LNCAP (cell line): ENCODE measurements around the gene GMPR2.
A peak's percentile ranks its signal among the peaks of the same experiment; 100 is the strongest.

ENCODE experiments used
- CTCF ChIP-seq: fragments of 450-650 bp; IDR thresholded peaks from 2 replicates; pipeline ENCODE4 v1.5.1; 2017; ENCODE audit warnings: mild to moderate bottlenecking

Gene GMPR2

GRCh38 chr14:24207104-24207551 lies 25.6 kb upstream of the GMPR2 start:
- no peak for TF ChIP-seq CTCF

DNA sequence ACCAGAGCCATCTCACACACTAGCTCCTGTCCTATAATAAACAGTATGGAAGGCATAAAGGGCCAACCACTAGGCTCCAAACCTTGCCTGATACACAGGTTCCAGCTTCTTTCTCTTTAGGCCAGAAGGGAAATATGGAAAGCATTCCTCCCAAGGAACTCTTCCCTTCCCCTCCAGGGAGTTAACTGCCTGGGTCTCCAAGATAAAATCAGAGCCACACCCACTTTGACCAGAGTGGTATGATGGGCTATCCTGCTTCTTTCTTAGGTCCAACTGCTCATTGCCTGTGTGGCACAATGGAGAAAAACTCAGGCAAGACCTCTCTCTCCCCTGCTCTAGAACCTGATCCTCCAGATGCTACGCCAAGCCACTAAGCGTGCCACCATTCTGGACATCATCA lies 25.1 kb upstream of the GMPR2 start:
- no peak for TF ChIP-seq CTCF

DNA sequence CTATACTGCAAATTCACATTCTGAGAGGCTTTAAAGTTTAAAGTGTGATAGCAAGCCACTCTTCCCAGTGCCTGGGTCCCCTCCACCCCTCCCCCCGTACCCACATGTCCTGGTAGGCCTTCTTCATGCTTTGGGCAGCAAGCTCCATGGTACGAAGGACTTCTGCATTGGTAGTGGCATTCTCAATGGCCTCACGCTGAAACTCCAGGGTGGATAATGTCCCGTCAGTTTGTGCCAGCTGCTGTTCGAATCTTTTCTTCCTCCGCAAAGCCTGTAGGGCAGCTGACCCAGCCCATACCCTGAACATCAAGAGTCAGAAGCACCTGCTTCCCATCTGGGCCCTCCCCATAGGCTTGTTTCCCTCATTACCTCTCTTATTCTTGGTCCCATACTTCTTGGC lies 21.4 kb upstream of the GMPR2 start:
- no peak for TF ChIP-seq CTCF

DNA sequence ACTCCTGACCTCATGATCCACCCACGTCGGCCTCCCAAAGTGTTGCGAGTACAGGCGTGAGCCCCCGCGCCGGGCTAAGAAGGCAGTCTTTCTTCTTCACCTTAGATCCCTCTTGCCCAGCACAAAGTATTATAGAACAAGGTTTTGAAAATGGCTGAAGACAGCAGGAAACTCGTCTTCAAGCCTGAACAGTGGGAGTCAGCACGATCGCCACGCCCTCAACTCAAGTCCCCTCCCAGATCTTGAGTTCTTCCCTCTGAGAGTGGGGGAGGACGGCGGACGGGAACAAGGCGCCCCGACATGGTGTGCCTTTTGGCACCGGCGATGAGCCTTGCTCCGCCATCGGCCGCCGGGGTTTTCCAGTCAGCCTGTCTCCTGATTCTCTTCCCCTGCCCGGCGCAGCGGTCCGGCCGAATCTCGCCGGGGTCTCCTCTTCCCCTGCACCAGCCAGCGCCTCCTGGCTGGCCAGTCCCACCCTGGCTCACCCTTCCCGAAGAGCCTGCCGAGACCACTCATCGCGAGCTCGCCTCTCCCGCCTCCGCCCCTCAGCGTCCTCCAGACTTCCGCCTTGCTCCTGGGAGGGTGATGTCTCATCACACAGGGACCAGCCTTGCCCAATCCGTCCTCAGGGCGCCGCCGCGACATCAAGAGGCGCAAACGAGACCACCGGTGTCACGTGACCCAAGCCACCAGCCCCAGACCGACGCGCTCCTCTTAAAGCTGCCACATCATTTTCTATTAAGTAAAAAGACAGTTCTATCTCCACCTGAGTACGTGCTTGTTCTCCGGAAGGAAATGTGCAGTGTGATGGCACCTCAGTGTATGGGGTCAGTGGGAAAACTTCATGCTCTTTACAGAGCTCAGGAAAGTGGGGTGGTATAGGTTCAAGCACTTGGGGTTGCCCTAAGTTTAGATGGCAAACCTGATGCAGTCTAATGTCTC lies 19.5 kb upstream of the GMPR2 start, which contains the start of gene CHMP4A:
Gene CHMP4A (minus strand): TSS at position 565 of the 942 bp plus-strand sequence. CDS start 49 bp downstream, at position 516.
- no peak for TF ChIP-seq CTCF

DNA sequence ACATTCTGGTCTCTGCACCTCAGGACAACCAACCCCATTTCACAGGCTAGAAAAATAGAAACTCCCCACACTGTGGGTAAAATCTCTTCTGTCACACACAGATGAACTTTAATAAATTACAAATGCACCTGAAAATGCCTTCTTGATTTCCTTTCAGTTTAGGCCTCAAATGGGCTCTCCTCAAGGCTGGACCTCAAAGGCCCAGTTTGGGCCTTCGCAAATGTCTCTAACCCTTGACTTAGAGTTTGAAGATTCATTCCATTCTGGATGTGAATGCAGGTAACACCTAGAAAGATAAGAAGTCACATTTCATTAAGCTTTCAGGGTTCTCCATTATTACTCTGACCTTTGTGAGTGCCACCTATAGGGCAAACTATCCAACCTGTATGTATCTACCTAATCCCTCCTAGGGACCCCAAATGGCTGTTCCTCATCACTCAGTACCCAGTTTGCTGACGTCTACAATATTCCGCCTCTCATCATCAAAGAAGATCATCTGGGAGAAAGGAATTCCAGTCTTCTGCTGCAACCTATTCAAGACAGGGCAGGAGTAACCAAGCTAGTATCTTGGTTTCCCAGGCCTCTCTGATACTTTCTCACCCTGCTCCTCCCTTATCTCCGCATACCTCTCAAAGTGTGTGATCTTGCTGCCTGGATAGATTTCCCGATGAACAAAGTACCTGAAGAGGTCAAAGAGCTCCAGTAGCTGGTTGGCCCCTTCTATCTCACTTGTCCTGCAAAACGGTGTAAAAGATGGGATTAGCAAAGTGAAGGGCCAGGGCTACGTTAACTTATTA lies 18.7 kb upstream of the GMPR2 start:
- no peak for TF ChIP-seq CTCF

GRCh38 chr14:24215495-24216344 lies 17.0 kb upstream of the GMPR2 start, which contains the start of gene MDP1:
MDP1 (minus strand) TSS chr14:24216066; CDS start chr14:24215955, 111 bp downstream.
- peak; percentile 70 for TF ChIP-seq CTCF

DNA sequence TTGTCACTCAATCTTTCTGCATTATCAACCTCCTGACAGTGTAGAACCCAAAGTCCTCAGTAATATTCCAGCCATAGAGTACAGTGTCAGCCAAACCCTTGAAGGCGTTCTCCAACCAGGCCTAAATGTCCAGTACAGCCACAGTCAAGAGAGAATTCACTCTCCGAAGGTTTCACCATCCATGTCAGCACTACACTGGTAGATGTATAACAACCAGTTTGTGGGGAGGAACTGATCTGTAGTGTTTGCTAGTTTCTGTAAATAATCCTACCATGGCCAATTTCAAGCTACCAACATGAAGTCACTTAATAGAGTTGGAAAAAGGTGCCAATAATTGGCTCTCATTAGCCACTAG lies 16.4 kb upstream of the GMPR2 start:
- no peak for TF ChIP-seq CTCF
